HEK293T (cell line): ENCODE data around the gene GNB1L.

Source experiments
- ARNT ChIP-seq: fragments of 450-650 bp; IDR thresholded peaks from 2 replicates; pipeline ENCODE4 v1.6.1; 2017; ENCODE audit warnings: mild to moderate bottlenecking
- BHLHE40 ChIP-seq: fragments of 450-650 bp; IDR thresholded peaks from 2 replicates; pipeline ENCODE4 v1.6.1; 2016; ENCODE audit warnings: mild to moderate bottlenecking, moderate library complexity, borderline replicate concordance
- FOXA1 ChIP-seq: fragments of 450-650 bp; IDR thresholded peaks from 2 replicates; pipeline ENCODE4 v1.6.1; 2016; ENCODE audit warnings: mild to moderate bottlenecking
- FOXM1 ChIP-seq: fragments of 450-650 bp; IDR thresholded peaks from 2 replicates; pipeline ENCODE4 v1.6.1; 2017; ENCODE audit warnings: mild to moderate bottlenecking, borderline replicate concordance
- HDGF ChIP-seq: fragments of 450-650 bp; IDR thresholded peaks from 2 replicates; pipeline ENCODE4 v1.6.1; 2017; ENCODE audit warnings: antibody characterized with exemption, borderline replicate concordance

- TF ChIP-seq BHLHE40 (no peak), FOXA1 (no peak), FOXM1 (no peak), HDGF (no peak), ARNT (no peak)
These were observed 103.0 kb downstream of the GNB1L start for GRCh38 chr22:19751497-19752245.
